T1000 (cell line): ENCODE data around the gene BRD7.

Experiments
- DNase-seq: peaks from one replicate; lab custom pipeline; 2025; ENCODE audit warnings: mixed read lengths; lab: John Stamatoyannopoulos, UW

Gene BRD7

DNA sequence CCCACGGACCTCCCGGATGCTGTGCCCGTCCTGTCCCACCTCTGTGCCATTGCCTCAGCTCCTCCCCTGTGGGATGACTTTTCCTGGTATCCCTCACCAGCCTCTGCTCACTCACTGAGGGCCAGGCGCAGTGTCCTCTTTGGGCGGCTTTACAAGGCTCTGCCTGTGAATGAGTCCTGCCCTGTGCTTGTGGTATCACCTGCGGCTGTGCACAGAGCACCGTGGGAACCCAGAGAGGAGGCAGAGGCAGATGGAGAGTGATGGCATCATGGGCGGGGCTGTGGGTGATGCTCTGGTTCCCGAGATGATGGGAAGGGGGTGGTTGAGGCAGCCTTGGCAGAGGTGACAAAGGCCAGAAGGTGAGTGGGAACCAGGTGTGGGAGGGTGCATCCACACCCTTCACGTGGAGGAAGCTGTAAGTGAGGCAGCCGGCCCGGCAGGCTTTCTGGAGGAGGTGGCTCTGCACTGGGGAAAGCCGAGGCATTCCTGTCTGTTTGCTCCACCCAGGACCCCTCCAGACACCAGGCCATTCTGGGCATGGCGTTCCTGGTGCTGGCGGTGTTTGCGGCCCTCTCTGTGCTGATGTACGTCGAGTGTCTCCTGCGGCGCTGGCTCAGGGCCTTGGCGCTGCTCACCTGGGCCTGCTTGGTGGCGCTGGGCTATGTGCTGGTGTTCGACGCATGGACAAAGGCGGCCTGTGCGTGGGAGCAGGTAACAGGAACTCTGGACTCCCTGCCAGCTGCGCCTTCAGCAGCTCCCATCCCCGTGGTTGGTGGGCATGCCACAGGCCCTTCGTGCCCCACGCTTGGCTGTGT lies 78.6 kb downstream of the BRD7 start:
- no peak for DNase-seq

DNA sequence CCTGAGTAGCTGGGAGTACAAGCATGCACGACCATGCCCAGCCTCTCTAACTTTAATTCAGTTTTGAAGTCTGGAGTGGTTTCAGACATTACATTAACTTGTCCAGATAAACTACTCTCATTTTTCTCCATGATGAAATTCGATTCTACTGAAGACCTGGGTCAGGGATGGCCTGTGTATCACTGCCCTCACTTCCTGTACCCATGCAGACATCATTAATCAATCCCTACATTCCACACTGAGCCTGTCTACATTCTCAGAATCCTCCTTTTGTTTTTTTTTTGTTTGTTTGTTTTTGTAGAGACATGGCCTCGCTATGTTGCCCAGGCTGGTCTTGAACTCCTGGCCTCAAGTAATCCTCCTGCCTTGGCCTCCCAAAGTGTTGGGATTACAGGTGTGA lies 79.9 kb downstream of the BRD7 start:
- DNase-seq = no peak

DNA sequence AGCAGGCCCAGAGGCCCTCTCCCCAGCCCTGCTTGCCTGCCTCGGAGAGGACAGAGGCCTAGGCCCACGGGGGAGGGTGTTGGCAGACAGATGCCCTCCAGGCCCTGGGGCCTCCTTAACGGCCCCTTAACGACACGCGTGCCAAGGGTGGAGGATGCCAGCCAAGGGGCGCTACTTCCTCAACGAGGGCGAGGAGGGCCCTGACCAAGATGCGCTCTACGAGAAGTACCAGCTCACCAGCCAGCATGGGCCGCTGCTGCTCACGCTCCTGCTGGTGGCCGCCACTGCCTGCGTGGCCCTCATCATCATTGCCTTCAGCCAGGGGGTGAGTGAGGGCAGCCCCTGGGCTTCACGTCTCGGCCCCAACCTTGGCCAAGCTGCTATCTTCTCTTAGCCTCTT lies 80.8 kb downstream of the BRD7 start:
- no peak for DNase-seq

DNA sequence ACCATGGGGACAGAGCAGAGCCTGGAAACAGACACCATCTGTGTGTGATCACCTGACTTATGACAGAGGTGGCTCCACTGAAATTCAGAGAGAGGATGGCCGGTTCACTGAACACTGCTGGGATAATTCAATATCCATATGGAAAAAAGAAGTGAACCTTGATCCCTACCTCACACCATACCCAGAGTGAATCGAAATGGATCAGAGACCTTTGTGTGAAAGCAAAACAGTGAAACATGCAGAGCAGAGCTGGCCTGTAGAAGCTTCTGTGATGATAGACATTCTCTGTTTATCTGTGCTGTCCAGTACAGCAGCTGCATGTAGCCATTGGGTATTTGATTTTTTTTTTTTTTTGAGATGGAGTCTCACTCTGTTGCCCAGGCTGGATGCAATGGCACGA lies 82.1 kb downstream of the BRD7 start:
- DNase-seq = no peak

DNA sequence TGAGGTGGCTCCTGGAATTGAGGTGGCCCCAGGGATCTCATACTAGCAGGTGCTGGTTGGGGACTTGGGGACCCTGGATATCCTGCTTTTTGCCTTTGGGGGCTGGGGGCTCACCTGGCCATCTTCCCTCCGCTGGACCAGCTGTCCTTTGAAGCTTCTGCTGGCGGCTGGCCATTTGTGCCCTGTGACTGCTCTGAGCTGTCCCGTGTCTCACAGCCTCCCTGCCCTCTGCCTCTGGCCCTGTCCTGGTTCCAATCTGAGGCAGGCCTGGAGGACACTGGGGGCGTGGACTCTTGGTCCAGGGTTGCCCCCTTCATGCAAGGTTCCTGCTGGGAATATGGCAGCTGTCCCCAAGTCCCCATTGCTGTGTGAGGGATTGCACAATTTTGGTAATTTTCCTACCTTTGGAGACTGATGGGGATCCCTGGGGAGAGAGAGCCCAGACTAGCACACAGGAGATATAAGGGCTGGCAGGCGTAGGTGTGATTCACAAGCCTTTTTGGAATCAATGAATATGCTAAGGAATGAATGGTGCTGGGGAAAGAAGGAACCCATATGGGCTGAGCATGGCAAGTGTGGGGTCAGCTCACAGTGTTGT lies 83.3 kb downstream of the BRD7 start:
- DNase-seq = no peak

DNA sequence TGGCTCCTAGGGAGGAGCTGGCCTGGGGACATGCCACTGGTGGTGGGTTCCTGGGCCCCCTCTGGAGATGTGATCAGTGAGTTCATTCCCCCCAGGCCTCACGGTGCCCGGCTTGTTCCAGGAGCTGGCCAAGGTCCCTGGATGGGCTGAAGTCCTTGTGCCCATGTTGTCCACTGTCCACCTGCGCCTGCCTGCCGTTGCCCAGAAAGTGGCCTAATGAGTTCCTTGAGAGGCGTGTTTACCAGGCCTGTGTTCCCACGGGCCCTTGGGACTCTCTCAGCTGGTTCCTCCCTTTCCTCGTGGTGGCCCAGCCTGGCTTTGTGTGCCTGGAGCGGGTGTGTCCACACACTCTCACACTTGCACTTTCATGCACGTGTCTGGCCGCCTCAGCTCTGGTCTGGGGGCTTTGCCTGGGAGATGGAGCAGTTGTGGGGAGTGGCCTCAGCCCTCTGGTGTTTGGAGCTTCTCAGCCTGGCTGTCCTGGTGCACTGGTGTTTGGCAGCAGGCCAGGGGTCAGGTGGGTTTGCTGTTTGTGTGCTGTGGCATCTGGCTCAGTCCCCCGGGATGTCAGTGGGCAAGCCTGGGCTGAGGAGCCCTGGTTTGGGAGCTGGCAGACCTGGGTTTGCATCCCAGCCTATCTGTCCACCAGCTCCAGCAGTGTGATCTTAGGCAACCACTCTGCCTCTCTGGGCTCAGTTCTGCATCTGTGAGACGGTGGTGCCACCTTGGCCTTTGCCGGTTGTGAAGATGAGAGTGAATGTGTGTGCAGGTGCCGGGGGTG lies 84.5 kb downstream of the BRD7 start:
- DNase-seq = no peak

DNA sequence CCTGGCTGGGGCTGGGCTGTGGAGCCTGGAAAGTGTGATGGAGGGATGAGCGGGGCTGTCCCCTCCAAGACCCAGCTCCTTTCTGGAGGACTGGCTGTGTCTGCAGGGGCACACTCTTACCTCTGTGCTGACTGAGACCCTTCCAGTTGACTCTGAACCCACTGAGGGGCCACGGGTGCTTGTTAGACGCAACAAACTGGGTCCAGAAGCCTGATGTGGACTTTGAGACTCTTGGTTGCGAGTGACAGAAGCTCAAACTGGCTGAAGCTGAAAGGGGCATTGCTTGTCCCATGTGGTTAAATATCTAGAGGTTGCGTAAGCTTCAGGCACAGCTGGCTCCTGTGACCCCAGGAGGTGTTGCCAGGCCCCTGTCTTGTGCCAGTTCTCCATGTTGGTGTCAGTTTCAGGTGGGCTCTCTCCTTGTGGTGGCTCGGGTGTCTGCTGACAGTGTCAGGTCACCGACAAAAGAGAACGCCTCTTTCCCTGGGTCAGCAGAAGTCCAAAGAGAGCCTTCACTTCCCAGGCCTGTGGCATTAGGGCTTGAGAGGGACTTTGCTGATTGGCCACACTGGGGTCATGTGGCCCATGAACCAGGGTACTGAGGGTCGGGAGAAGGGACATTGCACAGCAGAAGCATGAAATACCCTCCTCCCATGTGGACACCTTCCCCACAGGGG lies 85.7 kb downstream of the BRD7 start:
- no peak for DNase-seq

DNA sequence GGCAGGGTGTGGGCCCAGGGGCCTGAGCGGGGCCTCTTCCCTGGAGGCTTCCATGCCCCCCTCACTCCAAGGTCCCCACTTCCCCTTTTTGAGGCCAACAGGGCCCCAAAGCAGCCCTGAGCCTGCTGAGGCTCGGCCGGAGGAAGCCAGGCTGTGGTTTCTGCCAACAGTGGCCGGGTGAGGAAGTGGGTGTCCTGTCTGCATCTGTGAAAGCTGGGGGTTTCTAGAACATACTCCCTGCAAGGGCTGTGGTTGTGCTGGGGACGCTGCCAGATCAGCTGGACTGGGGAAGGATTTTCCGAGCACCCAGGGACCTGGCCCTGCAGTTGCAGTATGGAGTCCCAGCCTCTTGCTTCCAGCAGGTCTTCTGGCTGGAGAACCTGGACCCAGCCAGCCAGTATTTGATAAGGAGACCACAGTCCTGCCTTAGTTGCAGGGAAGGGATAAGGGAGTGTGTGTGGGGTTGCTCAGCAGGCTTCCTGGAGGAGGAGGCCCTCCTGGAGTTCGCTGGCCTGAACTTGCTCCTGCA lies 86.7 kb downstream of the BRD7 start:
- DNase-seq = no peak

DNA sequence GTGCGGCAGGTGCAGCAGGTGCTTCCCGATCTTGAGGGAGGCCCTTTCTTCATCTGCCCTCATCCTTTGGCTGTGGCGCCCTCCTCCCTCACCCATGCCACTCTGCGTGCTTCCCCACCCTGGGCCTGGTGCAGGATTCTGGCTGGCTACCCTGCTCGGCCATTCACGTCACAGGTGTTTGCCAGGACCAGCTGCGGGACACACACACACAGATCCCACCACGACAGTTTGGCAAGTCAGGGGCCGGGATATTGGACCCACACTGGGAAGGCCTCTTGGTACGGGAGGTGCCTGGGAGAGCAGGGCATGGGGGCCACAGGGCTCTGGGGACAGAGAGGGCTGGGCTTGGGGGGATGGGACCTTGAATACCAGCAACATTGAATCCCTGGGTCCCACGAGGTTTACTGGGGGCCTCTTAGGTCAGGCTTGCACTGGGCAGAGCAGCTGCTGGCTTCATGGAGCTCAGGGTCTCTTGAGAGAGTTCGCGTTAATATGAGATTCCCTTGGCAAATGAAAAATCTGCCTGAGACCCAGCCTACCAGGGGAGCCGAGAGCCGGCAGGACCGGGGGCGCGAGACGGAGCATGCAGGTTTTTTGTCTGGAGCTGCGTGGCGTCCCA lies 87.3 kb downstream of the BRD7 start:
- no peak for DNase-seq

DNA sequence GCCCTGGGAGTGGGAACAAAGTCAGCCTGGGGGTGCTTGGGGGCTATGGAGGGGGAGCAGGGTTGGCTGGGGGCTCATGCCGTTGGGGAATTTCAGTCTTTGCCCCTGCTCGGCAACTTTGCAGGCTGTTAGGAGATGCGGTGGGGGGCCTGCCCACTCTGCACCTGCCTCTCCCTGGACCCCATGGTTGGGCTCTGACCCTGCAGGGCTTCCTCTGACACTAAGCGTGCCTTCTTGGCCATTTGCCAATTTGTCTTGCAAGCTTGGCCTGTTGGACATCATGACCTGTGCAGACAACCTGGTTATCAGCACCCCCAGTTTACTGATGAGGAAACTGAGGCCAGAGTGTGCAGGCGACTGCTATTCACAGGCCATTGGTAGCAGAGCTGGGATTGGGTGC lies 87.9 kb downstream of the BRD7 start:
- no peak for DNase-seq

DNA sequence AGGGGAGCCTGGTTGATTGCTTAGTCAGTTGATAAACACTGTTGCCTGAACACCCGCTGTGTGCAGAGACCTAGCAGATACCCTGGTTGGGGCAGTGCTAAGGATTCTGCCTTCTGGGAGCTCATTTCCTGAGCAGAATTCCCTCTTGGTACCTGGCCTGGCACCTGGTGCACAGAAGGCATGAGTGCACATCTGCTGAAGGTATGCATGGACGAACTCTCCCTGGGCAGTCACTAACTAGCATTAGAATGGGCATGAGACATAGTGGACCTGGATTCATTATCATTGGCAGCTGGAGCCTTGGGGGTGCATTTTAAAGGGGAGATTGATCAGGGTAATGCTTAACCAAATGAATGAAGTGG lies 89.3 kb downstream of the BRD7 start:
- no peak for DNase-seq

DNA sequence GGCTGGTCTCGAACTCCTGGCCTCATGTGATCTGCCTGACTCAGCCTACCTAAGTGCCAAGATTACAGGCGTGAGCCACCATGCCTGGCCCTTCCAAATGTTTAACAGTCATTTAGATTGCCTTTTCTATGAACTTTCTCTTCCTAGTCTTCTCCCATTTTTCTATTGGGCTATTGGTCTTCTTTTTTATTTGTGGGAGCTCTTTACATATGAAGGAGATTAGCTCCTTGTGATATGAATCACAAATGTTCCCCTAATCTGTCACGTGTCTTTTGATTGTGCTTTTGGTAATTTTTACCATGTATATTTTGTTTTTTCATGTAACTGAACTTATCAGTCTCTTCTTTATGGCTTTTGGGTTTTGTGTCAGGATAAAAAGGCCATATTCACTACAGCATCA lies 90.5 kb downstream of the BRD7 start:
- no peak for DNase-seq

DNA sequence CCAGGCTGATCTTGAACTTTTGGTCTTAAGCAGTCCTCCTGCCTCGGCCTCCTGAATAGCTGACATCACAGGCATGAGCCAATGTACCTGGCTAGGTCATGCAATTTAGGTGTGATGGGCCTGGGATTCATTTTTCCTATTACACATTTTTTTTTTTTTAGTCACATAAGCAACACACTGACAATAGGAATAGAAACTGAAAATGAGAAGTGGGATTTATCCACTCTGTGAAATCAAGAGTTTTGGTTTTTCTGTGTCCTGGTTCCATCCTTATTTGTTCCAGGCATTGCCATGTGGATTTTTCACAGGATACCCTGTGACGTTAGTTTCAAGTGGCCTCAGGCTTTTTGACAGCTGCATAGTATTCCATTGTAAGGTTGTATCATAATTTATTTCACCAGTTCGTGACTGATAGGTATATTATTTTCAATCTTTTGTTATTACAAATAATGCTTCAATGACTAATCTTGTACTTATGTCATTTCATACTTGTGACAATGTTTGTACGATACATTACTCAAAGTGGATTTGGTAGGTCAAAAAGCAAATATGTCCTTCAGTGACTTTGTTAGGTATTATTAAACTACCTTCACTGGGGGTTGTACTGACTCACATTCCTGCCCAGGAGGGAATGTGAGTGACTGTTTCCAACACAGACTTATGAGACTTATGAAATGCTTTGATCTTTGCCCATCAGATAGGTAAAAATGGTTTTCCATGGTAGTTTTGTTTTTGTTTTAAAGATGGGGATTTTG lies 91.8 kb downstream of the BRD7 start:
- DNase-seq = no peak

DNA sequence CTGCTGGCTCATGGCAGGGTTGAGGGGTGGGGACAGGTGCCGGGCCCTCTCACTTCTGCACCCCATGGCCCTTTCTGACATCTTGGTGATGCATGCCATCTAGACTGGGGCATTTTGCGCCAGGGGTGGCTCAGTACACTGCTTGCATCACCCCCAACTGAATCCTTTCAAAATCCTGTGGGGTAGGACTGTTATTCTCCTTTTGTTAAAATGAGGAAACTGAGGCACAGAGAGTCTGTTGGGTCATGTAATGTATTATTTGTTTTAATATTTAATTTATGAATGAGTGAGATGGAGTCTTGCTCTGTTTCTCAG lies 92.5 kb downstream of the BRD7 start:
- no peak for DNase-seq

DNA sequence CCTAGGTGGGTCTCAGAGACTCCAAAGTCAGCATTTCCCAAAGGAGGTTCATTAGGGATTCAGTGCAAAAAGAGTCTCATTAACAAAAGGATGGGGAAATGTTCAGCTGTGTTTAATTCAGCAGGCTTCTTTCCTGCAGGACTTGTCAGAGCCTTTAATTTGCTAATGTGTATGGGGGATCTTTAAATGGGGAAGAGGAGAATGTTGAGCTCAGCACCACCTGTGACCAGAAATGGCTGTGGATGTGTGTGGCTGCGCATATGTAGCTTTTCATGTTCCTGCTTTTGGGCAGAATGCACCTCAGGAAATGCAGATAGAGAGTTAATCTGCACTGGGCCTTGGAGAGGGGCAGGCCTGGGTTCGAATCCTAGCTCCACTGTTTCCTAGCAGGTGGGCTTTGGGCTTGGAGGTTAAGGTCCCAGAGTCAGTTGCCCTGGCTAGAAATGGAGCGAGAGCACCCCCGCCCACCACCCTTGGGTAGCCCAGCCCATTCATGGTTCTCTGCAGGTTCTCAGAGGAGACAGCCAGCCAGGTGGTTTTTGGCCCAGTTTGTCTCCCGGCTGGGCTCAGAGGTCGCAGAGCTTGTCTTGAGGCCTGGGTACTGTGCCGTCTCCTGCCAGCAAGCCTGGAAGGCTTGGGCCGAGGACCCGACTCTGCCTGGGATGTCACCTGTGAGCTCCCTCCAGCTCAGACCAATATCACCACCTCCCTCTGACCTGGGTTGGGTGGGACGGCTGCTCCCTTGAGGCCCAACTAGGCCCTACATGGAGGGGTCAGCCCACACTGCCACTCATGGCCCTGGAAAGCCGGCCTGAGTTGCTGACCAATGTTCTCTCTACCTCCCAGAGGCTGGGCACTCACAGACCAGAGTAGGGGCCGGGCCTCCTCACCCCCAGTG lies 93.1 kb downstream of the BRD7 start:
- no peak for DNase-seq

DNA sequence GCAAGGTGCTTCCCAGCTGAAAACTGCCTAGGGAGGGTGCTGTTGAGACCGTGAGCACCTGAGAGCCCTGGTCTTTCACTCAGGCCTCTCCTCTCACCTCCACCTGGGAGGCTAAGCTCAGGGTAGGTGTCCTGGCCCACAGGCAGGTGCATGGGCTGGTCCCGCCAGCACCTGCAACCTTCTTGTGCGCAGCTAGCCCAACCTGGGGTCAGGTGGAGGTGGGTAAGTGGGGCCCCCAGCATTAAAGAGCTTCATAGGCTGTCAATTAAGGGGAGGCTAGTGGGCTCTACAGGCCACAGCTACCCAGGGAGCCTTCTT lies 93.7 kb downstream of the BRD7 start:
- DNase-seq = no peak

DNA sequence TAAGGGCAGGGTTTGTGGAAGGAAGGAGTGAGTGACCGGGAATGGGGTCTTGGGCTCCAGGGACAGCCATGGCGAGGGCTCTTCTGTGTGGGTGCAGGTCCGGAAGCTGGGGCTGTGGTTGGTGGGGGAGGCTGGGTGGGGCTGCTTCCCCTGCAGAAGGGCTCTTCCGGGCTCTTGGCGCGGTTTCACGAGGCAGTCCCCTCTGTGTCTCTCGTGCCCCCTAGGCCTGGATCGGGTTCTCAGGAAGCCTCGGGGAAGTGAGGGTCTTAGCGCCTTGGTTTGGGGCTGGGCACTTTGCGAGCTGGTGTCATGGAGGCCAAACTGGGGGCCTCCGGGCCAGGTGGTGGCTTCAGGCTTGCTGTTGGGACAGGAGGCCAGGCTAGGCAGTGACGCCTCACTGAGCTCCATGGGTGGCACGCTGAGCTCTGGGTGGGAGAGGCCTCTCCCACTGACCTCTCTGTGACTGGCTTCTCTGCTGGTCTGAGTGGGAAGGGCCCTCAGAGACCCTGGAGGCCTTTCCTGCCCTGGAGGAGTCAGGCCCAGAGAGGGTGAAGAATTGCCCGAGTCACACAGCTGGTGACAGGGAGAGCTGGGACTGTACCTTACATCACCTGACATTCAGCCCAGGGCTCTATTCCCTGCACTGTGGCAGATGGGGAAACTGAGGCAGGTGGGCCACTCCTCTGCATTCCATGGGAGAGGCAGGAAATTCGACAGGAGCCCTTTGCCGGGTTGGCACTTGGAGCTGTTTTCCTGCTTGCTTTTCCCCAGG lies 94.3 kb downstream of the BRD7 start:
- no peak for DNase-seq

DNA sequence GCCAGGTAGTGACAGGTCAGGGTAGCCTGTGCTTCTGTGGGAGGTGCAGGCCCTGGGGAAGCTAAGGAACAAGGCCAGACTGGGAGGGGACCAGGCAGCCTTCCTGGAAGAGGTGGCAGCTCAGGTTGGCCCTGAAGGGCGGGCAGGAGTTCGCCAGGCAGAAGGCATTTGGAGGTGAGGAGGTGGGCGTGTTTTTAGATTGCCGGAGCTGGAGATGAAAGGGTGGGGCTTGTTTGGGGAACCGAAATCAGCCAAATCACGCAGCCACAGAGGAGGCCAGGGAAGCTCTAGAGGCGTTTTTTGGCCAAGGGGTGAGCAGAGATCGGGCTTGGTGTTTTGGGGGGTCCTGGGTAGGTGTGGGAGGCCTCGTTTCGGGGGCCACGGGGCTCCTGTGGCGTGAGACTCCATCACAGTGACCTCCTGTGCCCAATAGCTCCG lies 94.9 kb downstream of the BRD7 start:
- DNase-seq = no peak

DNA sequence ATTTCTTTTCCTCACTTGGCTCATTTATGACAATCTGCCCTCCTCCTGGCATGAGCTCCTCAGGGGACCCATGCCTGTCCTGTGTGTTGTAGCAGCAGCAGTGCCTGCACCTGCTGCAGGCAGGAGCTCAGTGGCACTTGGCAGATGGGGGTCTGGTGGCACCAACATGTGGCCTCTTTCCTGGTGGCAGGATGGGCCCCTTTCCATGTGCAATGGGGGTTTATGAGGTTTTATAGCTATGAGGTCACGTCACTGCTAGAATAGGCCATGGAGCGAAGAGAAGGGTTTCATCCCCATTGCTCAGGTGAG lies 95.5 kb downstream of the BRD7 start:
- no peak for DNase-seq
